ENCODE results near the gene BGLAP.

- TF ChIP-seq EZH2 (optimal IDR thresholded peaks at IDR 0.05; ENCODE audit: low read depth, low read length) (no peak), EZH2phosphoT487 (IDR thresholded peaks at IDR 0.05; ENCODE audit: low read length) (no peak)
- TF ChIP-seq, protein P1, sequence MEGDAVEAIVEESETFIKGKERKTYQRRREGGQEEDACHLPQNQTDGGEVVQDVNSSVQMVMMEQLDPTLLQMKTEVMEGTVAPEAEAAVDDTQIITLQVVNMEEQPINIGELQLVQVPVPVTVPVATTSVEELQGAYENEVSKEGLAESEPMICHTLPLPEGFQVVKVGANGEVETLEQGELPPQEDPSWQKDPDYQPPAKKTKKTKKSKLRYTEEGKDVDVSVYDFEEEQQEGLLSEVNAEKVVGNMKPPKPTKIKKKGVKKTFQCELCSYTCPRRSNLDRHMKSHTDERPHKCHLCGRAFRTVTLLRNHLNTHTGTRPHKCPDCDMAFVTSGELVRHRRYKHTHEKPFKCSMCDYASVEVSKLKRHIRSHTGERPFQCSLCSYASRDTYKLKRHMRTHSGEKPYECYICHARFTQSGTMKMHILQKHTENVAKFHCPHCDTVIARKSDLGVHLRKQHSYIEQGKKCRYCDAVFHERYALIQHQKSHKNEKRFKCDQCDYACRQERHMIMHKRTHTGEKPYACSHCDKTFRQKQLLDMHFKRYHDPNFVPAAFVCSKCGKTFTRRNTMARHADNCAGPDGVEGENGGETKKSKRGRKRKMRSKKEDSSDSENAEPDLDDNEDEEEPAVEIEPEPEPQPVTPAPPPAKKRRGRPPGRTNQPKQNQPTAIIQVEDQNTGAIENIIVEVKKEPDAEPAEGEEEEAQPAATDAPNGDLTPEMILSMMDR (IDR thresholded peaks at IDR 0.05; ENCODE audit: low read length), result no peak
Measured at GRCh38 chr1:156226116-156226538, 15.9 kb upstream of the BGLAP start.

All from MM.1S (cell line).